Measurements from ENCODE around the gene DNAJC18.
"Not testable (repeated sequence)": the region's sequence is repeated elsewhere in the genome, so short reads cannot be mapped to it uniquely, and the experiment has no call there.

Gene DNAJC18

GRCh38 chr5:139439013-139439903 lies at the start of gene DNAJC18:
Gene DNAJC18 (minus strand): TSS chr5:139439525. CDS start chr5:139439445, 80 bp downstream.
- peak; percentile 94 for DNase-seq

- no peak for DNase-seq
These were observed 48.9 kb upstream of the DNAJC18 start for GRCh38 chr5:139488260-139488659.

GRCh38 chr5:139486201-139486600 lies 46.9 kb upstream of the DNAJC18 start:
- DNase-seq = no peak

GRCh38 chr5:139482890-139483208 lies 43.5 kb upstream of the DNAJC18 start:
- not testable (repeated sequence) for DNase-seq

- peak; percentile 81 for DNase-seq
These were observed 42.9 kb upstream of the DNAJC18 start, which contains the start of gene STING1 for GRCh38 chr5:139482050-139482889. Gene STING1 (minus strand): TSS chr5:139482758. CDS start chr5:139481704, 1,054 bp downstream.

GRCh38 chr5:139481580-139482049 lies 42.3 kb upstream of the DNAJC18 start:
- DNase-seq = no peak

- DNase-seq = no peak
These were observed 41.8 kb upstream of the DNAJC18 start for GRCh38 chr5:139481122-139481533.

- not testable (repeated sequence) for DNase-seq
These were observed 40.4 kb upstream of the DNAJC18 start for GRCh38 chr5:139479729-139480128.

- DNase-seq = not testable (repeated sequence)
These were observed 39.5 kb upstream of the DNAJC18 start for GRCh38 chr5:139478657-139479423.

- no peak for DNase-seq
These were observed 36.7 kb upstream of the DNAJC18 start for GRCh38 chr5:139475865-139476617.

- DNase-seq = no peak
These were observed 35.8 kb upstream of the DNAJC18 start for GRCh38 chr5:139474890-139475791.

GRCh38 chr5:139473565-139473964 lies 34.2 kb upstream of the DNAJC18 start:
- DNase-seq = no peak

GRCh38 chr5:139473105-139473504 lies 33.8 kb upstream of the DNAJC18 start:
- DNase-seq = no peak

- DNase-seq = no peak
These were observed 33.2 kb upstream of the DNAJC18 start for GRCh38 chr5:139472386-139473030.

GRCh38 chr5:139470821-139471300 lies 31.5 kb upstream of the DNAJC18 start, which contains the start of gene SMIM33:
Gene SMIM33 (plus strand): TSS chr5:139471004. CDS start chr5:139471122, 118 bp downstream.
- peak; percentile 71 for DNase-seq

- no peak for DNase-seq
These were observed 29.2 kb upstream of the DNAJC18 start for GRCh38 chr5:139468421-139468931.

- no peak for DNase-seq
These were observed 23.4 kb upstream of the DNAJC18 start, which contains the start of gene ECSCR for GRCh38 chr5:139462586-139463276. Gene ECSCR (minus strand): TSS chr5:139462743. CDS start chr5:139462670, 73 bp downstream.

- DNase-seq = no peak
These were observed 22.4 kb upstream of the DNAJC18 start for GRCh38 chr5:139461698-139462097.

- DNase-seq = no peak
These were observed 21.9 kb upstream of the DNAJC18 start for GRCh38 chr5:139461176-139461575.
